GM23338 (cell line): Measurements from ENCODE around the gene ADIPOR1. TPM values are rescaled to one million over a fixed set of nuclear protein-coding genes. Genes with fewer than 3 reads are reported as not detected.
A peak's percentile ranks its signal among the peaks of the same experiment; 100 is the strongest.

Experiments used
- ATAC-seq: fragments of 200-7000 bp; cut with Tn5 transposase; 3 replicates; pipeline ENCODE4 v1.9.1; 2020
- DNase-seq: peaks from one replicate; pipeline ENCODE4 v3.0.0-alpha.2; 2015; ENCODE audit warnings: low spot score
- H2AFZ ChIP-seq: fragments of 200-600 bp; sonication (generic); 2 replicates; pipeline ENCODE4 v1.8.0; 2016; ENCODE audit warnings: antibody characterized with exemption, mild to moderate bottlenecking, moderate library complexity
- H3F3A ChIP-seq: fragments of 200-600 bp; sonication (generic); replicated peaks from 2 replicates; pipeline ENCODE4 v1.8.0; 2017; ENCODE audit warnings: antibody characterized with exemption, mixed run types, low read depth
- H3K27ac ChIP-seq: fragments of 200-600 bp; sonication (generic); 2 replicates; pipeline ENCODE4 v1.6.1; 2016; ENCODE audit warnings: low read depth
- H3K27me3 ChIP-seq: fragments of 200-600 bp; sonication (generic); 2 replicates; pipeline ENCODE4 v1.8.0; 2016; ENCODE audit warnings: mild to moderate bottlenecking, mixed run types, moderate library complexity; ENCODE audit not compliant: insufficient read depth
- H3K36me3 ChIP-seq: fragments of 200-600 bp; sonication (generic); 2 replicates; pipeline ENCODE4 v1.8.0; 2016; ENCODE audit warnings: mild to moderate bottlenecking; ENCODE audit not compliant: insufficient read depth
- H3K4me1 ChIP-seq: fragments of 200-600 bp; sonication (generic); 2 replicates; pipeline ENCODE4 v1.8.0; 2016; ENCODE audit warnings: mild to moderate bottlenecking, moderate library complexity; ENCODE audit not compliant: insufficient read depth
- H3K4me2 ChIP-seq: fragments of 200-600 bp; sonication (generic); 2 replicates; pipeline ENCODE4 v1.7.1; 2017; ENCODE audit warnings: mixed run types
- H3K4me3 ChIP-seq: fragments of 200-600 bp; sonication (generic); 2 replicates; pipeline ENCODE4 v1.6.1; 2016; ENCODE audit warnings: mixed run types
- H3K79me2 ChIP-seq: fragments of 200-600 bp; sonication (generic); replicated peaks from 2 replicates; pipeline ENCODE4 v1.8.0; 2017; ENCODE audit warnings: mild to moderate bottlenecking; ENCODE audit not compliant: insufficient read depth
- H3K9me2 ChIP-seq: fragments of 200-600 bp; sonication (generic); 2 replicates; pipeline ENCODE4 v1.8.0; 2017; ENCODE audit not compliant: insufficient read depth
- H4K20me1 ChIP-seq: fragments of 200-600 bp; sonication (generic); replicated peaks from 2 replicates; pipeline ENCODE4 v1.8.0; 2017; ENCODE audit warnings: mild to moderate bottlenecking; ENCODE audit not compliant: insufficient read depth
- H3K27ac Mint-ChIP-seq: 2 replicates; pipeline ENCODE4 v1.8.0; 2020; ENCODE audit warnings: inconsistent platforms, mild to moderate bottlenecking, moderate library complexity, mixed read lengths
- H3K27me3 Mint-ChIP-seq: 3 replicates; pipeline ENCODE4 v1.8.0; 2022; ENCODE audit warnings: low read depth, mild to moderate bottlenecking, moderate library complexity, mixed read lengths, inconsistent platforms; ENCODE audit not compliant: insufficient read depth, poor library complexity
- H3K36me3 Mint-ChIP-seq: 3 replicates; pipeline ENCODE4 v1.8.0; 2021; ENCODE audit warnings: low read depth, mild to moderate bottlenecking, inconsistent platforms, moderate library complexity, mixed read lengths
- H3K4me1 Mint-ChIP-seq: 3 replicates; pipeline ENCODE4 v1.8.0; 2020; ENCODE audit warnings: mild to moderate bottlenecking, inconsistent platforms, mixed read lengths
- H3K4me3 Mint-ChIP-seq: 3 replicates; pipeline ENCODE4 v1.8.0; 2021; ENCODE audit warnings: moderate library complexity, mild to moderate bottlenecking, inconsistent platforms, mixed read lengths
- H3K9me3 Mint-ChIP-seq: 3 replicates; pipeline ENCODE4 v1.8.0; 2020; ENCODE audit warnings: moderate library complexity, mild to moderate bottlenecking, inconsistent platforms, mixed read lengths
- CREB1 ChIP-seq: fragments of 250-450 bp; sonication (Bioruptor Pico); IDR thresholded peaks from 2 replicates; pipeline ENCODE4 v1.5.0; 2020; ENCODE audit warnings: low read depth, mild to moderate bottlenecking, moderate library complexity
- EZH2phosphoT487 ChIP-seq: fragments of 200-600 bp; sonication (generic); IDR thresholded peaks from one replicate; pipeline ENCODE4 v1.8.1; 2018; ENCODE audit warnings: antibody characterized with exemption; ENCODE audit not compliant: unreplicated experiment
- JUNB ChIP-seq: IDR thresholded peaks from one replicate; pipeline ENCODE4 v1.6.1; 2016; ENCODE audit warnings: antibody characterized with exemption; ENCODE audit not compliant: unreplicated experiment
- NANOG ChIP-seq: IDR thresholded peaks from 2 replicates; pipeline ENCODE4 v1.6.1; 2016; ENCODE audit warnings: antibody characterized with exemption, borderline replicate concordance
- STAT1 ChIP-seq: IDR thresholded peaks from one replicate; pipeline ENCODE4 v1.6.1; 2016; ENCODE audit warnings: antibody characterized with exemption; ENCODE audit not compliant: unreplicated experiment
- ZNF114 ChIP-seq: fragments of 250-450 bp; sonication (Bioruptor Pico); IDR thresholded peaks from 2 replicates; pipeline ENCODE4 v1.5.0; 2020; ENCODE audit warnings: mild to moderate bottlenecking, moderate library complexity
- ZNF331 ChIP-seq: fragments of 250-450 bp; sonication (Bioruptor Pico); IDR thresholded peaks from 2 replicates; pipeline ENCODE4 v1.5.0; 2020; ENCODE audit warnings: low read depth, mild to moderate bottlenecking, moderate library complexity
- polyA plus RNA-seq: library from polyadenylated mRNA; unstranded; fragments of >200 nt; fragmentation: Nextera tagmentation; extraction: Ambion mirVana; gene quantifications from 2 replicates; pipeline ENCODE4 v1.2.1, GENCODE V29; 2016
- total RNA-seq: library from RNA; depleted of rRNA; stranded (reverse); fragments of >200 nt; shearing (Covaris generic); gene quantifications from 2 replicates; pipeline ENCODE4 v1.2.3, GENCODE V29; 2014
- TF ChIP-seq, protein P1 (sequence below): IDR thresholded peaks from one replicate; pipeline ENCODE4 v1.6.1; 2018; ENCODE audit warnings: antibody characterized with exemption; ENCODE audit not compliant: unreplicated experiment
- TF ChIP-seq, protein P2 (sequence below): fragments of 250-450 bp; sonication (Bioruptor Pico); IDR thresholded peaks from 2 replicates; pipeline ENCODE4 v1.5.0; 2020; ENCODE audit warnings: mild to moderate bottlenecking, moderate library complexity

Gene ADIPOR1
- total and polyA plus RNA-seq, 2 experiments from 2014 or later = 47.2 to 59.1 TPM

DNA sequence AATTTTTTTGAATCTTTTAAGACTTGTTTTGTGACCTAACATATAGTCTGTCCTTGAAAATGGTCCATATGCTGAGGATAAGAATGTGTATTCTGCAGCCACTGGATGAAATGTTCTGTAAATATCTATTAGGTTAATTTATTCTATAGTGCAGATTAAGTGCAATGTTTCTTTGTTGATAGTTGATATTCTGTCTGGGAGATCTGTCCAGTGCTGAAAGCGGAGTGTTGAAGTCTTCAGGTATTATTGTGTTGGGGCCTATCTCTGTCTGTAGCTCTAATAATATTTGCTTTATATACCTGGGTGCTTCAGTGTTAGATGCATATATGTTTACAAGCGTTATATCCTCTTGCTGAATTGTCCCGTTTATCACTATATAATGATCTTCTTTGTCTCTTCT is 23.4 kb downstream of the ADIPOR1 start:
- Mint-ChIP-seq H3K4me1 (no peaks in the 10 kb centered on the region), H3K9me3 (peaks cover 4% of the 10 kb centered on the region; the same call in 1 of the 3 replicates), H3K36me3 (no peaks in the 10 kb centered on the region), H3K27ac (no peak overlapping the region), H3K4me3 (no peak overlapping the region), H3K27me3 (no peaks in the 10 kb centered on the region)
- no peak for DNase-seq
- Histone ChIP-seq H3K4me3 (no peak overlapping the region), H3K27ac (no peak overlapping the region), H3F3A (no peaks in the 10 kb centered on the region), H4K20me1 (no peaks in the 10 kb centered on the region), H3K9me2 (no peaks in the 10 kb centered on the region), H3K36me3 (no peaks in the 10 kb centered on the region), H3K4me2 (no peak overlapping the region), H3K79me2 (no peaks in the 10 kb centered on the region), H3K4me1 (no peaks in the 10 kb centered on the region), H3K27me3 (no peaks in the 10 kb centered on the region), H2AFZ (no peak overlapping the region)
- no peak for TF ChIP-seq EZH2phosphoT487
- no peak for TF ChIP-seq CREB1 (CRISPR knock-in tag)
- TF ChIP-seq STAT1 = no peak
- TF ChIP-seq, protein P1, sequence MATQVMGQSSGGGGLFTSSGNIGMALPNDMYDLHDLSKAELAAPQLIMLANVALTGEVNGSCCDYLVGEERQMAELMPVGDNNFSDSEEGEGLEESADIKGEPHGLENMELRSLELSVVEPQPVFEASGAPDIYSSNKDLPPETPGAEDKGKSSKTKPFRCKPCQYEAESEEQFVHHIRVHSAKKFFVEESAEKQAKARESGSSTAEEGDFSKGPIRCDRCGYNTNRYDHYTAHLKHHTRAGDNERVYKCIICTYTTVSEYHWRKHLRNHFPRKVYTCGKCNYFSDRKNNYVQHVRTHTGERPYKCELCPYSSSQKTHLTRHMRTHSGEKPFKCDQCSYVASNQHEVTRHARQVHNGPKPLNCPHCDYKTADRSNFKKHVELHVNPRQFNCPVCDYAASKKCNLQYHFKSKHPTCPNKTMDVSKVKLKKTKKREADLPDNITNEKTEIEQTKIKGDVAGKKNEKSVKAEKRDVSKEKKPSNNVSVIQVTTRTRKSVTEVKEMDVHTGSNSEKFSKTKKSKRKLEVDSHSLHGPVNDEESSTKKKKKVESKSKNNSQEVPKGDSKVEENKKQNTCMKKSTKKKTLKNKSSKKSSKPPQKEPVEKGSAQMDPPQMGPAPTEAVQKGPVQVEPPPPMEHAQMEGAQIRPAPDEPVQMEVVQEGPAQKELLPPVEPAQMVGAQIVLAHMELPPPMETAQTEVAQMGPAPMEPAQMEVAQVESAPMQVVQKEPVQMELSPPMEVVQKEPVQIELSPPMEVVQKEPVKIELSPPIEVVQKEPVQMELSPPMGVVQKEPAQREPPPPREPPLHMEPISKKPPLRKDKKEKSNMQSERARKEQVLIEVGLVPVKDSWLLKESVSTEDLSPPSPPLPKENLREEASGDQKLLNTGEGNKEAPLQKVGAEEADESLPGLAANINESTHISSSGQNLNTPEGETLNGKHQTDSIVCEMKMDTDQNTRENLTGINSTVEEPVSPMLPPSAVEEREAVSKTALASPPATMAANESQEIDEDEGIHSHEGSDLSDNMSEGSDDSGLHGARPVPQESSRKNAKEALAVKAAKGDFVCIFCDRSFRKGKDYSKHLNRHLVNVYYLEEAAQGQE = peak; percentile 41
- no peak for TF ChIP-seq ZNF331 (CRISPR knock-in tag)
- ATAC-seq = no peak

DNA sequence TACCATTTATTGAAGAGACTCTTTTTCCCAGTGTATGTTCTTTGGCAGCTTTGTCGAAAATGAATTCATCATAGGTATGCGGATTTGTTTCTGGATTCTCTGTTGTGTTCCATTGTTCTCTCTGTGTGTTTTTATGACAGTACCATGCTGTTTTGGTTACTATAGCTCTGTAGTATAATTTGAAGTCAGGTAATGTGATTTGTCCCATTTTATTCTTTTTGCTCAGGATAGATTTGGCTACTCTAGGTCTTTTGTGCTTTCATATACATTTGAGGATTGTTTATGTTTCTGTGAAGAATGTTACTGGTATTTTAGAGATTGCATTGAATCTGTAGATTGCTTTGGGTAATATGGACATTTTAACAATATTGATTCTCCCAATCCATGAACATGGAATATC is 25.6 kb downstream of the ADIPOR1 start:
- Histone ChIP-seq H3K4me3 (no peak overlapping the region), H3F3A (no peaks in the 10 kb centered on the region), H3K4me2 (no peak overlapping the region), H4K20me1 (no peaks in the 10 kb centered on the region), H3K9me2 (no peaks in the 10 kb centered on the region), H3K36me3 (no peaks in the 10 kb centered on the region), H3K4me1 (0 out of 2 replicates have a peak, but pooled peaks cover 3% of the 10 kb centered on the region), H3K27ac (no peak overlapping the region), H3K79me2 (no peaks in the 10 kb centered on the region), H2AFZ (no peak overlapping the region), H3K27me3 (no peaks in the 10 kb centered on the region)
- no peak for DNase-seq
- Mint-ChIP-seq H3K27ac (no peak overlapping the region), H3K9me3 (peaks cover 4% of the 10 kb centered on the region; the same call in 1 of the 3 replicates), H3K27me3 (no peaks in the 10 kb centered on the region), H3K4me1 (no peaks in the 10 kb centered on the region), H3K4me3 (no peak overlapping the region), H3K36me3 (no peaks in the 10 kb centered on the region)
- no peak for ATAC-seq
- TF ChIP-seq, protein P2, sequence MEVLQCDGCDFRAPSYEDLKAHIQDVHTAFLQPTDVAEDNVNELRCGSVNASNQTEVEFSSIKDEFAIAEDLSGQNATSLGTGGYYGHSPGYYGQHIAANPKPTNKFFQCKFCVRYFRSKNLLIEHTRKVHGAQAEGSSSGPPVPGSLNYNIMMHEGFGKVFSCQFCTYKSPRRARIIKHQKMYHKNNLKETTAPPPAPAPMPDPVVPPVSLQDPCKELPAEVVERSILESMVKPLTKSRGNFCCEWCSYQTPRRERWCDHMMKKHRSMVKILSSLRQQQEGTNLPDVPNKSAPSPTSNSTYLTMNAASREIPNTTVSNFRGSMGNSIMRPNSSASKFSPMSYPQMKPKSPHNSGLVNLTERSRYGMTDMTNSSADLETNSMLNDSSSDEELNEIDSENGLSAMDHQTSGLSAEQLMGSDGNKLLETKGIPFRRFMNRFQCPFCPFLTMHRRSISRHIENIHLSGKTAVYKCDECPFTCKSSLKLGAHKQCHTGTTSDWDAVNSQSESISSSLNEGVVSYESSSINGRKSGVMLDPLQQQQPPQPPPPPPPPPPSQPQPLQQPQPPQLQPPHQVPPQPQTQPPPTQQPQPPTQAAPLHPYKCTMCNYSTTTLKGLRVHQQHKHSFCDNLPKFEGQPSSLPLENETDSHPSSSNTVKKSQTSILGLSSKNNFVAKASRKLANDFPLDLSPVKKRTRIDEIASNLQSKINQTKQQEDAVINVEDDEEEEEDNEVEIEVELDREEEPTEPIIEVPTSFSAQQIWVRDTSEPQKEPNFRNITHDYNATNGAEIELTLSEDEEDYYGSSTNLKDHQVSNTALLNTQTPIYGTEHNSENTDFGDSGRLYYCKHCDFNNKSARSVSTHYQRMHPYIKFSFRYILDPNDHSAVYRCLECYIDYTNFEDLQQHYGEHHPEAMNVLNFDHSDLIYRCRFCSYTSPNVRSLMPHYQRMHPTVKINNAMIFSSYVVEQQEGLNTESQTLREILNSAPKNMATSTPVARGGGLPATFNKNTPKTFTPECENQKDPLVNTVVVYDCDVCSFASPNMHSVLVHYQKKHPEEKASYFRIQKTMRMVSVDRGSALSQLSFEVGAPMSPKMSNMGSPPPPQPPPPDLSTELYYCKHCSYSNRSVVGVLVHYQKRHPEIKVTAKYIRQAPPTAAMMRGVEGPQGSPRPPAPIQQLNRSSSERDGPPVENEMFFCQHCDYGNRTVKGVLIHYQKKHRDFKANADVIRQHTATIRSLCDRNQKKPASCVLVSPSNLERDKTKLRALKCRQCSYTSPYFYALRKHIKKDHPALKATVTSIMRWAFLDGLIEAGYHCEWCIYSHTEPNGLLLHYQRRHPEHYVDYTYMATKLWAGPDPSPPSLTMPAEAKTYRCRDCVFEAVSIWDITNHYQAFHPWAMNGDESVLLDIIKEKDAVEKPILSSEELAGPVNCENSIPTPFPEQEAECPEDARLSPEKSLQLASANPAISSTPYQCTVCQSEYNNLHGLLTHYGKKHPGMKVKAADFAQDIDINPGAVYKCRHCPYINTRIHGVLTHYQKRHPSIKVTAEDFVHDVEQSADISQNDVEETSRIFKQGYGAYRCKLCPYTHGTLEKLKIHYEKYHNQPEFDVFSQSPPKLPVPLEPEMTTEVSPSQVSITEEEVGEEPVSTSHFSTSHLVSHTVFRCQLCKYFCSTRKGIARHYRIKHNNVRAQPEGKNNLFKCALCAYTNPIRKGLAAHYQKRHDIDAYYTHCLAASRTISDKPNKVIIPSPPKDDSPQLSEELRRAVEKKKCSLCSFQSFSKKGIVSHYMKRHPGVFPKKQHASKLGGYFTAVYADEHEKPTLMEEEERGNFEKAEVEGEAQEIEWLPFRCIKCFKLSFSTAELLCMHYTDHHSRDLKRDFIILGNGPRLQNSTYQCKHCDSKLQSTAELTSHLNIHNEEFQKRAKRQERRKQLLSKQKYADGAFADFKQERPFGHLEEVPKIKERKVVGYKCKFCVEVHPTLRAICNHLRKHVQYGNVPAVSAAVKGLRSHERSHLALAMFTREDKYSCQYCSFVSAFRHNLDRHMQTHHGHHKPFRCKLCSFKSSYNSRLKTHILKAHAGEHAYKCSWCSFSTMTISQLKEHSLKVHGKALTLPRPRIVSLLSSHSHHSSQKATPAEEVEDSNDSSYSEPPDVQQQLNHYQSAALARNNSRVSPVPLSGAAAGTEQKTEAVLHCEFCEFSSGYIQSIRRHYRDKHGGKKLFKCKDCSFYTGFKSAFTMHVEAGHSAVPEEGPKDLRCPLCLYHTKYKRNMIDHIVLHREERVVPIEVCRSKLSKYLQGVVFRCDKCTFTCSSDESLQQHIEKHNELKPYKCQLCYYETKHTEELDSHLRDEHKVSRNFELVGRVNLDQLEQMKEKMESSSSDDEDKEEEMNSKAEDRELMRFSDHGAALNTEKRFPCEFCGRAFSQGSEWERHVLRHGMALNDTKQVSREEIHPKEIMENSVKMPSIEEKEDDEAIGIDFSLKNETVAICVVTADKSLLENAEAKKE (CRISPR knock-in tag) = no peak
- TF ChIP-seq EZH2phosphoT487 = no peak
- no peak for TF ChIP-seq ZNF114 (CRISPR knock-in tag)
- no peak for TF ChIP-seq NANOG
- TF ChIP-seq, protein P1 = no peak
- no peak for TF ChIP-seq ZNF331 (CRISPR knock-in tag)
- TF ChIP-seq JUNB = no peak
